ENCODE measurements around the gene MAN1C1.

DNA sequence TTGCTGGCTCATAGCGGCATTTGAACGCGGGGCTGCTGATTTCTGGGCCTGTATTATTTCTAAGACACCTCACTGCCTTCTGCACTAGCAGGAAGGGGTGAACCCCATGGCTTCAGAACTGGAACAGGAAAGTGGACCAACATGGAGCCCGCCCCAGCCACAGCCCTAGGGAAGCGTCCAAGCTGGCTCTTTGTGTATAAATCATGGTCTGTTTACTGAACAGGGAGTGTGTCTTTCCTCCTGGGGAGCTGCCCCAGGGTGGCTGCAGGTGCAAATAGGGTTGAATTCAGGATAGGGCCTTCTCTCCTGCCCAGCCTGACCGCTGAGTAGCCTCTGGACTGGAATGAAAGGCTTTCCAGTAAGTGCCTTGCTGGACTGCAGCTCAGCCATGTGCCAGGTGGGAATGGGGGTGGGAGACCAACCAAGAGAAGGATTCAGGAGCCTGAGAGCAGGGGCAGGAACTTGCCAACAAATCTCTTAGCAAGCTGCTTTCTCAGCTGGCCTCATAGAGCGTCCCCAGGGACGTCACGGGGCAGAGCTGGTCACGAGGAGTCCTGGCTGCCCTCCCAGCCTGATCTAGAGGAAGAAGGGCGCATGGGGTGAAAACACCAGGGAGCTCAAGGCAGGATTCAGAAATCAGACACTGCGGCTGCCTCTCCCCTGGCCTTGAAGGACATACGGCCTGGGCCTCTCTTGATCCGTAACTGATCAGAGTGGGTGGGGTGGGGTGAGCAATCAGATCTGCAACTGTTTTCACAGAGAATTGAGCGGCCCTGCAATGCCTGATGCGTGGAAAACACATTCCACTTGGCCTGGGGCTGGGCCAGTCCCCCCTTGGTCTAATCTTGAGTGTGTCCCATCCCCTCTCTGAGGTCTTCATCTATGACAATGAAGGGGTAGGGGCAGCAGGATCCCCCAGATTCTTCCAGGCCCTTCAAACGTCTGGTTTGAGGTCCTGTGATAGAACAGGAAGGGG lies 126.9 kb downstream of the MAN1C1 start:
- no peak for TF ChIP-seq CTCF (IDR thresholded peaks at IDR 0.05; ENCODE audit: low read depth, low read length)
- TF ChIP-seq EZH2phosphoT487 (IDR thresholded peaks at IDR 0.05; ENCODE audit: low read depth), result no peak

Measured in OCI-LY3 (cell line).